Bronchial epithelial cell (primary cell): Measurements from ENCODE around the gene ADCY9. TPM values are rescaled to one million over a fixed set of nuclear protein-coding genes. Genes with fewer than 3 reads are reported as not detected.

ENCODE experiments used
- DNase-seq: peaks from one replicate; pipeline ENCODE4 v3.0.0-alpha.2; 2010; ENCODE audit warnings: low read depth
- FAIRE-seq: peaks from 2 replicates; lab custom pipeline; 2011; peaks lifted over from hg19 to GRCh38; lab: Jason Lieb, UNC
- H3K27me3 ChIP-seq: 2 replicates; pipeline ENCODE4 v1.5.1; 2011; ENCODE audit warnings: low read length; ENCODE audit not compliant: control insufficient read depth, insufficient read depth
- H3K36me3 ChIP-seq: 2 replicates; pipeline ENCODE4 v1.5.1; 2011; ENCODE audit warnings: low read length; ENCODE audit not compliant: control insufficient read depth, insufficient read depth
- H3K4me3 ChIP-seq: 2 replicates; pipeline ENCODE4 v1.5.1; 2011; ENCODE audit warnings: mild to moderate bottlenecking, low read depth, low read length, control low read depth
- CTCF ChIP-seq: IDR thresholded peaks from 2 replicates; pipeline ENCODE4 v1.5.1; 2011; ENCODE audit warnings: mild to moderate bottlenecking, moderate library complexity, low read length, control low read depth, inconsistent platforms; ENCODE audit not compliant: insufficient read depth, severe bottlenecking
- total RNA-seq: library from RNA; depleted of rRNA; stranded (reverse); fragments of >200 nt; gene quantifications from 2 replicates; pipeline ENCODE4 v1.2.1, GENCODE V29; 2014

Gene ADCY9
- total RNA-seq, 1 donor from 2014 or later: 11.3 TPM

- no peak for TF ChIP-seq CTCF
- Histone ChIP-seq H3K4me3 (no peak overlapping the region), H3K27me3 (no peaks in the 10 kb centered on the region), H3K36me3 (no peaks in the 10 kb centered on the region)
- FAIRE-seq (no peak), DNase-seq (no peak)
Observed at GRCh38 chr16:4138713-4139112, 22.5 kb upstream of the ADCY9 start.

- DNase-seq: no peak
- H3K4me3 ChIP-seq: no peak overlapping the region
- FAIRE-seq: no peak
- TF ChIP-seq CTCF: no peak
- H3K36me3 ChIP-seq: no peaks in the 10 kb centered on the region
- H3K27me3 ChIP-seq: no peaks in the 10 kb centered on the region
Observed at GRCh38 chr16:4137438-4137837, 21.2 kb upstream of the ADCY9 start.

GRCh38 chr16:4136229-4136813 lies 20.1 kb upstream of the ADCY9 start:
- H3K27me3 ChIP-seq: no peaks in the 10 kb centered on the region
- no peak overlapping the region for H3K4me3 ChIP-seq
- no peaks in the 10 kb centered on the region for H3K36me3 ChIP-seq
- peak; percentile 51 for TF ChIP-seq CTCF
- FAIRE-seq (peak; percentile 96), DNase-seq (peak; percentile 88)

- DNase-seq (no peak), FAIRE-seq (no peak)
- H3K27me3 ChIP-seq: no peaks in the 10 kb centered on the region
- H3K4me3 ChIP-seq: no peak overlapping the region
- H3K36me3 ChIP-seq: no peaks in the 10 kb centered on the region
- TF ChIP-seq CTCF: no peak
Observed at GRCh38 chr16:4135537-4135936, 19.3 kb upstream of the ADCY9 start.

GRCh38 chr16:4133897-4134372 lies 17.7 kb upstream of the ADCY9 start:
- H3K27me3 ChIP-seq: no peaks in the 10 kb centered on the region
- no peak for DNase-seq
- no peak overlapping the region for H3K4me3 ChIP-seq
- FAIRE-seq: no peak
- no peak for TF ChIP-seq CTCF
- no peaks in the 10 kb centered on the region for H3K36me3 ChIP-seq

GRCh38 chr16:4131621-4132020 lies 15.4 kb upstream of the ADCY9 start:
- no peak overlapping the region for H3K4me3 ChIP-seq
- FAIRE-seq (no peak), DNase-seq (no peak)
- no peaks in the 10 kb centered on the region for H3K36me3 ChIP-seq
- H3K27me3 ChIP-seq: no peaks in the 10 kb centered on the region
- TF ChIP-seq CTCF: no peak
